Measurements from ENCODE around the gene NSRP1. TPM values are rescaled to one million over a fixed set of nuclear protein-coding genes. Genes with fewer than 3 reads are reported as not detected.

Gene NSRP1
- total and polyA plus RNA-seq, 2 of the 8 experiments (the other 6 are each of a cell fraction or from before 2014, with no cell fraction given): 6.1 to 22.4 TPM

DNA sequence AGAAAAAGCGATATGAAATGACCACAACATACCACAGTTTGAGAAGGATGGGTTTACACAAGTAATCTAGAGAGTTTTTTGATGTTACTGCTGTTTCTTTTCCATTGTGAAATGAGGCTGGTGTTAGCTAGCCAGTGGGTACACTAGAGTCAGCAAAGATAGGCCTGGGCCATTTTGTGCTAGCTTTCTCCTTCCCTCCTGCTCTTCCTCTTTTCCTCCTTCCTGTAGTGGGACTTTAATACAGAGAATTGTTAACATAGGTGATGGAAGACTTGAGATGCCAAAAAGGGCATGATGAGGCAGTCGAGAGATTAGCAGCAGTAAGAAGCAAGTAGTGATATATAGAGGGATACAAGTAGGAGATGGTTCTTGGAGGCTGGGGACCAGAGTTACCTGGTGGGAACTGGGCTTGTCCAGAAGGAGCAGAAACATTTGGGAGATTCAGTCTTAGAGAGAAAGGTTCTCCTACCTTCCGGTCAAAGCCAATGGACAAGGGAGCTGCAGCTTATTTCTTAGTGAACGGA is 7.7 kb downstream of the NSRP1 start:
- H2AFZ ChIP-seq (ENCODE audit: low read length): no peak overlapping the region
- H3K27ac ChIP-seq (ENCODE audit: low read depth, low read length): no peak overlapping the region
- H4K20me1 ChIP-seq (replicated peaks in 1 of 2; ENCODE audit: control insufficient read depth in 1 of 2, insufficient read depth in 2 of 2, low read length in 2 of 2): peaks cover 4% of the 10 kb centered on the region in 2 experiments
- no peak overlapping the region for H3K18ac ChIP-seq (ENCODE audit: extremely low read depth, low read length)
- no peak overlapping the region for H3K56ac ChIP-seq (replicated peaks; ENCODE audit: insufficient read length, low read depth, low read length)
- H2BK120ac ChIP-seq (replicated peaks; ENCODE audit: low read depth, low read length): no peak overlapping the region
- H3K27me3 ChIP-seq (replicated peaks in 1 of 4; ENCODE audit: control insufficient read depth in 3 of 4, extremely low read depth in 1 of 4, insufficient read depth in 3 of 4, low read length in 3 of 4): no peaks in the 10 kb centered on the region
- H4K8ac ChIP-seq (ENCODE audit: extremely low read depth, insufficient read depth, low read length): no peak overlapping the region
- ChIA-PET CTCF (ENCODE audit: partially characterized antibody) (interaction anchor here (0.6 to 4.1 kb wide), 25 partner anchors 10 to 276 kb away, joined by 3 to 36 read pairs (median 5); partner anchors contain the start of gene SLC6A4), POLR2A (ENCODE audit: partially characterized antibody) (interaction anchor here (0.6 to 2.2 kb wide), 10 partner anchors 7 to 483 kb away, joined by 3 to 10 read pairs (median 4); no protein-coding TSS in a partner anchor)
- no peak for FAIRE-seq
- H2BK15ac ChIP-seq (ENCODE audit: low read length): no peak overlapping the region
- no peaks in the 10 kb centered on the region for H3K4me1 ChIP-seq (replicated peaks in 1 of 4; ENCODE audit: control insufficient read depth in 3 of 4, insufficient read depth in 4 of 4, low read length in 3 of 4)
- H3K23ac ChIP-seq (ENCODE audit: insufficient read length): no peak overlapping the region
- WGBS, 2 experiments (ENCODE audit: extremely low coverage in 1 of 2, insufficient coverage in 1 of 2, insufficient read length in 1 of 2, insufficient replicate concordance in 2 of 2, low coverage in 1 of 2, low lambda C conversion rate in 2 of 2, missing lambda C conversion rate in 1 of 2): 87% methylated on average over 4 of the region's 4 CpGs; no CpG with 5 or more reads in 1 of the 2 experiments
- no peak overlapping the region for H4K5ac ChIP-seq (ENCODE audit: insufficient read length, low read depth, low read length)
- no peak overlapping the region for H2BK20ac ChIP-seq (ENCODE audit: low read length)
- no peaks in the 10 kb centered on the region; the same call in 1 of the 2 replicates for H3K79me1 ChIP-seq (ENCODE audit: low read depth, low read length)
- H3K79me2 ChIP-seq (ENCODE audit: control insufficient read depth in 1 of 2, insufficient read depth in 2 of 2, low read length in 2 of 2): peaks cover 0 to 73% of the 10 kb centered on the region in 2 experiments; a peak in 3 of 4 replicates
- no peak overlapping the region for H3K4ac ChIP-seq (replicated peaks; ENCODE audit: insufficient read length, low read depth, low read length)
- H3K36me3 ChIP-seq (ENCODE audit: control insufficient read depth in 2 of 4, insufficient read depth in 4 of 4, low read length in 3 of 4): peaks cover 0 to 34% (median 3%) of the 10 kb centered on the region in 4 experiments; a peak in 5 of 8 replicates
- H3K14ac ChIP-seq (ENCODE audit: insufficient read length): no peak overlapping the region
- no peak overlapping the region for H3K9ac ChIP-seq (replicated peaks in 1 of 4; ENCODE audit: extremely low read depth in 1 of 4, low read depth in 3 of 4, low read length in 3 of 4)
- no peak overlapping the region for H2AK5ac ChIP-seq (ENCODE audit: low read depth, low read length)
- H3K9me3 ChIP-seq (ENCODE audit: insufficient read depth in 2 of 2, low read depth in 1 of 2, low read length in 1 of 2): no peaks in the 10 kb centered on the region
- H3K23me2 ChIP-seq (ENCODE audit: low read depth, low read length): no peaks in the 10 kb centered on the region
- H4K91ac ChIP-seq (replicated peaks; ENCODE audit: insufficient read length, low read length): no peak overlapping the region
- no peak overlapping the region for H3K4me3 ChIP-seq (ENCODE audit: extremely low read depth in 1 of 4, insufficient read depth in 2 of 4, low read depth in 3 of 4, low read length in 4 of 4)
- H2BK12ac ChIP-seq (ENCODE audit: low read depth, low read length): no peak overlapping the region
- no peak overlapping the region for H3K4me2 ChIP-seq (ENCODE audit: insufficient read depth in 1 of 2, low read depth in 2 of 2, low read length in 2 of 2)
- no peak overlapping the region for H2BK5ac ChIP-seq (ENCODE audit: low read depth, low read length)
- no peak for DNase-seq (ENCODE audit: low read depth in 1 of 2, low spot score in 2 of 2)
- TF ChIP-seq, protein P1, sequence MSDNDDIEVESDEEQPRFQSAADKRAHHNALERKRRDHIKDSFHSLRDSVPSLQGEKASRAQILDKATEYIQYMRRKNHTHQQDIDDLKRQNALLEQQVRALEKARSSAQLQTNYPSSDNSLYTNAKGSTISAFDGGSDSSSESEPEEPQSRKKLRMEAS (IDR thresholded peaks at IDR 0.05): no peak
- TF ChIP-seq RBBP5 (IDR thresholded peaks at IDR 0.05; ENCODE audit: borderline replicate concordance, low read depth, low read length): no peak
- no peak for TF ChIP-seq KDM1A (IDR thresholded peaks at IDR 0.05; ENCODE audit: borderline replicate concordance, low read length)
- no peak for TF ChIP-seq SIX5 (IDR thresholded peaks at IDR 0.05; ENCODE audit: low read depth, low read length)
- TF ChIP-seq, protein P2, sequence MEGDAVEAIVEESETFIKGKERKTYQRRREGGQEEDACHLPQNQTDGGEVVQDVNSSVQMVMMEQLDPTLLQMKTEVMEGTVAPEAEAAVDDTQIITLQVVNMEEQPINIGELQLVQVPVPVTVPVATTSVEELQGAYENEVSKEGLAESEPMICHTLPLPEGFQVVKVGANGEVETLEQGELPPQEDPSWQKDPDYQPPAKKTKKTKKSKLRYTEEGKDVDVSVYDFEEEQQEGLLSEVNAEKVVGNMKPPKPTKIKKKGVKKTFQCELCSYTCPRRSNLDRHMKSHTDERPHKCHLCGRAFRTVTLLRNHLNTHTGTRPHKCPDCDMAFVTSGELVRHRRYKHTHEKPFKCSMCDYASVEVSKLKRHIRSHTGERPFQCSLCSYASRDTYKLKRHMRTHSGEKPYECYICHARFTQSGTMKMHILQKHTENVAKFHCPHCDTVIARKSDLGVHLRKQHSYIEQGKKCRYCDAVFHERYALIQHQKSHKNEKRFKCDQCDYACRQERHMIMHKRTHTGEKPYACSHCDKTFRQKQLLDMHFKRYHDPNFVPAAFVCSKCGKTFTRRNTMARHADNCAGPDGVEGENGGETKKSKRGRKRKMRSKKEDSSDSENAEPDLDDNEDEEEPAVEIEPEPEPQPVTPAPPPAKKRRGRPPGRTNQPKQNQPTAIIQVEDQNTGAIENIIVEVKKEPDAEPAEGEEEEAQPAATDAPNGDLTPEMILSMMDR (IDR thresholded peaks at IDR 0.05; ENCODE audit: control extremely low read depth in 1 of 3, insufficient read depth in 1 of 3, low read depth in 1 of 3, low read length in 3 of 3): no peak
- TF ChIP-seq EGR1 (IDR thresholded peaks at IDR 0.05; ENCODE audit: borderline replicate concordance, low read depth, low read length): no peak
- no peak for TF ChIP-seq SP4 (IDR thresholded peaks at IDR 0.05; ENCODE audit: low read length)
- TF ChIP-seq CEBPB (IDR thresholded peaks at IDR 0.05; ENCODE audit: low read depth, low read length): no peak
- no peak for TF ChIP-seq SRF (IDR thresholded peaks at IDR 0.05; ENCODE audit: low read depth, low read length)
- no peak for TF ChIP-seq RFX5 (IDR thresholded peaks at IDR 0.05; ENCODE audit: borderline replicate concordance, low read depth, low read length)
- TF ChIP-seq CTBP2 (IDR thresholded peaks at IDR 0.05; ENCODE audit: borderline replicate concordance, insufficient read depth, insufficient read length, low read length): no peak
